Activated B cell treated with CpG ODN at 0.5 μM for 24 hours (primary cell): ENCODE measurements around the gene SHANK1. TPM values are rescaled to one million over a fixed set of nuclear protein-coding genes. Genes with fewer than 3 reads are reported as not detected.

Experiments
- ATAC-seq: fragments of 200-7000 bp; cut with Tn5 transposase; one replicate; pipeline ENCODE4 v1.10.0; 2021; ENCODE audit warnings: low read depth, mild to moderate bottlenecking, moderate library complexity
- CTCF ChIA-PET: fragments of 350-600 bp; sonication (Branson Sonifier 250); formaldehyde crosslinking; loops from one replicate; lab custom pipeline; 2021; ENCODE audit warnings: antibody characterized with exemption; lab: Charles Lee
- POLR2A ChIA-PET: fragments of 350-600 bp; sonication (Branson Sonifier 250); formaldehyde crosslinking; loops from one replicate; lab custom pipeline; 2021; ENCODE audit warnings: antibody characterized with exemption; lab: Charles Lee
- DNase-seq: peaks from one replicate; pipeline ENCODE4 v3.0.0; 2022
- H3K27ac Mint-ChIP-seq: one replicate; pipeline ENCODE4 v1.8.0; 2020; ENCODE audit warnings: mixed read lengths
- H3K27me3 Mint-ChIP-seq: one replicate; pipeline ENCODE4 v1.8.0; 2021; ENCODE audit warnings: mixed read lengths
- H3K36me3 Mint-ChIP-seq: one replicate; pipeline ENCODE4 v1.8.0; 2021; ENCODE audit warnings: low read depth, mixed read lengths
- H3K4me1 Mint-ChIP-seq: one replicate; pipeline ENCODE4 v1.8.0; 2021; ENCODE audit warnings: mixed read lengths
- H3K4me3 Mint-ChIP-seq: one replicate; pipeline ENCODE4 v1.8.0; 2020; ENCODE audit warnings: mild to moderate bottlenecking, mixed read lengths
- H3K9me3 Mint-ChIP-seq: one replicate; pipeline ENCODE4 v1.8.0; 2020; ENCODE audit warnings: mixed read lengths
- CTCF ChIP-seq: fragments of 200-600 bp; IDR thresholded peaks from one replicate; pipeline ENCODE4 v1.8.0; 2022; ENCODE audit warnings: antibody characterized with exemption, mild to moderate bottlenecking
- intact Hi-C: fragments of 100-400 bp; cut with micrococcal nuclease; formaldehyde crosslinking; loops from one replicate; pipeline ENCODE4 v1.15.1; 2024
- total RNA-seq: library from RNA; stranded (reverse); gene quantifications from 2 replicates; pipeline ENCODE4 v1.2.3, GENCODE V29; 2022

SHANK1 gene
- total RNA-seq, 1 donor from 2014 or later: not detected

- H3K4me1 Mint-ChIP-seq: peaks cover 26% of the 10 kb centered on the region
- no peak for DNase-seq
- no peak for ATAC-seq
- H3K4me3 Mint-ChIP-seq: no peak overlapping the region
- H3K27me3 Mint-ChIP-seq: peaks cover 54% of the 10 kb centered on the region
- no peaks in the 10 kb centered on the region for H3K9me3 Mint-ChIP-seq
- no peaks in the 10 kb centered on the region for H3K36me3 Mint-ChIP-seq
- POLR2A ChIA-PET: no interaction called here
- TF ChIP-seq CTCF: no peak
- CTCF ChIA-PET: no interaction called here
- no peak overlapping the region for H3K27ac Mint-ChIP-seq
- intact Hi-C loops: no loop called here
These were observed 3.2 kb downstream of the SHANK1 start for GRCh38 chr19:50716178-50717025.

- Mint-ChIP-seq H3K9me3 (no peaks in the 10 kb centered on the region), H3K4me3 (no peak overlapping the region), H3K4me1 (peaks cover 13% of the 10 kb centered on the region), H3K36me3 (no peaks in the 10 kb centered on the region), H3K27me3 (peaks cover 53% of the 10 kb centered on the region), H3K27ac (no peak overlapping the region)
- CTCF ChIA-PET: no interaction called here
- intact Hi-C loops: no loop called here
- POLR2A ChIA-PET: no interaction called here
- ATAC-seq (no peak), DNase-seq (no peak)
- no peak for TF ChIP-seq CTCF
These were observed 5.9 kb downstream of the SHANK1 start for GRCh38 chr19:50713556-50714236.

GRCh38 chr19:50712833-50713232, 6.8 kb downstream of the SHANK1 start:
- no peak for ATAC-seq
- intact Hi-C loops: no loop called here
- no peak overlapping the region for H3K4me3 Mint-ChIP-seq
- H3K4me1 Mint-ChIP-seq: peaks cover 10% of the 10 kb centered on the region
- POLR2A ChIA-PET: no interaction called here
- no peak for DNase-seq
- H3K27me3 Mint-ChIP-seq: peaks cover 53% of the 10 kb centered on the region
- no peak for TF ChIP-seq CTCF
- CTCF ChIA-PET: no interaction called here
- no peak overlapping the region for H3K27ac Mint-ChIP-seq
- H3K9me3 Mint-ChIP-seq: no peaks in the 10 kb centered on the region
- H3K36me3 Mint-ChIP-seq: no peaks in the 10 kb centered on the region

GRCh38 chr19:50711805-50712204, 7.8 kb downstream of the SHANK1 start:
- no peaks in the 10 kb centered on the region for H3K36me3 Mint-ChIP-seq
- ChIA-PET CTCF (no interaction called here), POLR2A (no interaction called here)
- peaks cover 44% of the 10 kb centered on the region for H3K27me3 Mint-ChIP-seq
- peaks cover 2% of the 10 kb centered on the region for H3K4me1 Mint-ChIP-seq
- TF ChIP-seq CTCF: no peak
- ATAC-seq: no peak
- H3K4me3 Mint-ChIP-seq: no peak overlapping the region
- DNase-seq: no peak
- no peak overlapping the region for H3K27ac Mint-ChIP-seq
- intact Hi-C loops: no loop called here
- H3K9me3 Mint-ChIP-seq: no peaks in the 10 kb centered on the region

GRCh38 chr19:50711196-50711595, 8.4 kb downstream of the SHANK1 start:
- Mint-ChIP-seq H3K27ac (no peak overlapping the region), H3K9me3 (no peaks in the 10 kb centered on the region), H3K4me1 (peaks cover 2% of the 10 kb centered on the region), H3K4me3 (no peak overlapping the region), H3K36me3 (no peaks in the 10 kb centered on the region), H3K27me3 (peaks cover 44% of the 10 kb centered on the region)
- ATAC-seq: no peak
- ChIA-PET POLR2A (no interaction called here), CTCF (no interaction called here)
- intact Hi-C loops: no loop called here
- DNase-seq: no peak
- no peak for TF ChIP-seq CTCF
